GM19438 (cell line): ENCODE data around the gene ETV1.

Experiments used
- ATAC-seq: cut with Tn5 transposase; IDR thresholded peaks from one replicate; pipeline ENCODE4 v1.9.1; 2021; ENCODE audit warnings: low read depth; ENCODE audit not compliant: unreplicated experiment

Gene ETV1

DNA sequence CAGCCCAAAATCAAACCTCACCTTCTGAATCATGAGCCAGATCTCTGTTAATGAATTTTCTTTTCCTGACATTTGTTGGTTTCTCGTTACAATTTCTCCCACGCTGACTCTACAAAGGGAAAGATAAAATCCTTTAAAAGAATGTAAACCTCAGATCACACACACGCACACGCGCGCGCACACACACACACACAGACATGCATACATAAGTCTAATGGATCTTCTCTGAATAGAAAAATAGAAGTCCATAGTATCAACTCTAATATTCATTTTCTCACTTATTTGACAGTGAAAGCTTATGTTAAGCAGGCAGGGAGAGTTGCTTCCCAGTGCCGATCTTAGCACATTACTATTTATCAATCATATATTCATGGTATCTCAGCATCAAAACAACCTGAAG, 1.4 kb downstream of the ETV1 start:
- no peak for ATAC-seq

DNA sequence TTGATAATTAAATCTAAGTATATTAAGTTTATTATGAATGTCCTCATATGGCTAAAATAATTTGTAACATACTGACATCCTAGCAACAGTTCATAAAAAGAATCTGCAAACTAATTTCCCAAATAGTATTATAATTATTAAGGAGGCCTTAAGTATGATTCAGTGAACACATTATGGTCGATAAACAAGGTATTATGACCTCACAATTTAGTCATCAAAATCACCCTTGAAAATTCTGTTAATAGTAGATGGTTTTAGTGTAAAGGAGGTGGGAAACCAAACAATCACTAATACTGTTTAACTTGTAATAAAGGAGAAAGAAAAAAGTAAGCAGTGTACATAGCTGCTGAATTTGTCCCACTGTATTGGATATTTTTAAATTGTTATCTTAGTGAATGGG, 2.1 kb downstream of the ETV1 start:
- no peak for ATAC-seq

DNA sequence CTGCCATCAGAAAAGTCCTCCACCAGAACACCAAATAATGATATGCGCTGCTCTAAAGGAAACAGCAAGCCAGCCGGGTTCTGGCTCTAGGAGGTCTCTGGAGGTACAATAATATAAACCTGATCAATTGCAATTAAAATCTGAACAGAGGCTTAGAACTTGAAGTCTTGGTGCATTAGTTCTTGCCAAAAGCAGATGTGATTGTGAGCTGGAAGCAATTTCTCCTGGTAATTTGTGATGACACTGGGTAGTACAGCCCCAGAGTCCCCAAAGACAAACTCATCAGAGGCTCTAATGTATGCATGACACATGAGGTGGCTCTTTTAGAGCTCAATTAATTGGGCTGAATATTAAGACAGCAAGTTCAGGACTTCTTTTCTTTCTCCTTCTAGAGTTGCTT, 3.3 kb downstream of the ETV1 start:
- no peak for ATAC-seq

DNA sequence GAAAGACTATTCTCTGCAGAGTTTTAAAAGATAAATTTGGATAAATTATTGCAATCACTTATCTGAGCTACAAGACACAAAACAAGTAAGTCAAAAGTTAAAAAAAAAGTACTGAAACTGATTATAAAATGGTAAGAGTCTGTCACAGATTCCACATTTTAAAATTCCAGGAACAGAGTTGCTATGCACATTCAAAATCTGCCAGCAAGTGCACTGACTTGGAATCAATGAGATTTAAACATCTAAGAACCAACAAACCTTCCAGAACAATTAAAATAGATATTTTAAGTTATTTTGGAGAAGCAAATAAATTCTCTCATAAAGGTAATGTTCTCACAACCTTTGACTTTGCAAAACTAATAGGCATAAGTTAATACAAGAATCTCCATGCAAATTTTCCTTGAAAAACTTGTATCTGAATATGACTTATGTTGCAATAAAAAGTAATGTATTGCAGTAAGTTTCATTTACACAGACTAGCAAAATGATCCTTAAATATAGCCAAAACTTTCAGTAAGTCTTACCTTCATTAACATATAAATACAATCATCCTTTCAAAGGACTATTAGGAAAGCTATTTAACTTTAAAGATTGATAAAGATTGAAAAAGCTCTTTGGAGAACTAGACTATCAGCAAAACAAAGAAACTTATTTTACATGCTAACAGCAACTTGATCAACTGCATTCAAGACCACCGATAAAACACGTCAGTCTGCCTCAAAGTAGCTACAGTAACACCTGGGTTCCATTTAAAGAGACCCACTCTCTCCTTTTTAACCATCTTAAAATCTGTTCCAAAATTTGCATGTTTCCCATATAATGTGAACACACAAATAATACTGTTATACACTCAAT, 4.4 kb downstream of the ETV1 start:
- ATAC-seq, result no peak

DNA sequence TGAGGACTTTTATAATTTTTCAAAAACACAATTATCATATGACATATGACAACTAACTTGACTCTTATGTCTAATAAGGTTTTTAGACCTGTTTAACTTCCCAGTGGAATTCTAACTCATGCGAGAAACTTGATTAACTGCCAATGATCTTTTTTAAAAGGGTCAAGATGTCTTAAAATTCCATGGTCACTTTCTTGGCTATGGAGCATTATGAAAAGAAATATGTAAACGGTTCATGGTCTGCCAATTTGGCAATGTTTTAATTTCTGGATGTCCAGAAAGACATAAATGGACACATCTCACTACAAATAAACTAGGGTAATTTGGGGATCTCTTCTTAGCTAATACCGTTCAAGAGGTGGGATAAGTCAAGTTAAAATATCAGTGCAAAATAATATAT, 5.4 kb downstream of the ETV1 start:
- no peak for ATAC-seq

DNA sequence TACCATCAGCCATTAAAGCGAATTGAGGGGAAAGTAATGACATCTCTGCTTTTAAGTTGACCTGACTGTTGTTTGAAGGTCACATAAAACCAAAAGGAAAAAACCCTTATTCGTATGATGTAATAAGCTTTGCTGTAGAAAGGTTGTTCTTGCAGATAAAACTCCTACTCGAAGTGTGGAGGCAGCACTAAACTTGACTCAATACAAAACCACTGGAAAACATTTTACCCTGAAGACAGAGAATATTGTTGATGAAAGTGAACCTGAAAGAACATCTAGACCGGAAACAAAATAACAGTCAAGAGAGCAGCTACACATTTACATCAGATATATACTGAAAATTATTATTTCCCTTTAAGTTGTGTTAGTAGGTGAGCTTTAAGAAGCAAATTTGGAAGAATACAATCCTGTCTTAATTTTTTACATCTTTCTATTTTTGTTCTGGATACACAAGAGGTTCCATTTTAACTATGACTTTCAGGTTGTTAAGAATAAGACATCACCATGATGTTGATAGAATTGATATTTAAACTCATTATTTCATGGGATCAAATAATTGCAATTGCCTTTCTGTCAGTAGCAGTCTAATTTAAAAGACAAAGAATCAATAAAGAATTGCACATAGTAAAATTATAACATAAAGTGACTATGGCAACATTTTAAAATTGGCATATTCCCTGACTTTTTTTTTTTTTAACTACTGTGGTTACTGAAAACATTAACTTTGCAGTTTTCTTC, 6.4 kb downstream of the ETV1 start:
- ATAC-seq, result no peak

DNA sequence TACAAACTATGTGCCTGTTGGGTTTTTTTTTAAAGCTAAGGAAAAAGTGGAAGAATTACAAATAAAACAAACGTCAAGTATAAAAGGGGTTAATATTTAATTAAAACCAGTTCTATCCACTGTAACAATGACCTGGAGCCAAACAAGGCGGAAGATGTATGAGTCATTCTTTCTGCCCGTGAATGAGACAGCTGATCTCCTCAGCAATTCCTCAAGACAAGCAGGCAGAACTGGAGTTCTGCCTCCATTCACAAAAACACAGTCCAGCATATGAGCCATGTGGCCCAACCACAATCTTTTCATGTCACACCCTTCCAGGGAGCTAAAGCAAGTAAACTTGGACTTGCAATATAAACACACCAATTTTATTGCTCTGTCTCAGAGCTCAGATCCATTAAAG, 8.4 kb downstream of the ETV1 start:
- no peak for ATAC-seq

DNA sequence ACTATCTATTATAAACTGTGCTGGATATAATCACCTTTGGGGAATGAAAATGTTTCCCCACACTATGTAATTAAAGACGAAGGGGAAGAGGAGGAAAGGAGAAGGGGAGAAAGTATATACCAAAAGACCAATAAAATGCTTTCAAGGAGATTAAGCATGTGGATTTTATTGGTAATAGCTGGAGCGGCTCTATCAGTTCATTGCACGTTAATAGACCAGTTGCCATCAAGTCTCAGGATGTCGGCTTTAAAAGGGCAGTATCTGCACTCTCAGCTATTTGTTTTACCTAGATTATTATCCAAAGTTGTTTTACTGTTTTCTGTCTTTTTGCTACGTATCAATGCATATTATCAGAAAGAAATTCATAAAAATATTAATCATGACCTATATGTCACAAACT, 9.0 kb downstream of the ETV1 start:
- no peak for ATAC-seq

DNA sequence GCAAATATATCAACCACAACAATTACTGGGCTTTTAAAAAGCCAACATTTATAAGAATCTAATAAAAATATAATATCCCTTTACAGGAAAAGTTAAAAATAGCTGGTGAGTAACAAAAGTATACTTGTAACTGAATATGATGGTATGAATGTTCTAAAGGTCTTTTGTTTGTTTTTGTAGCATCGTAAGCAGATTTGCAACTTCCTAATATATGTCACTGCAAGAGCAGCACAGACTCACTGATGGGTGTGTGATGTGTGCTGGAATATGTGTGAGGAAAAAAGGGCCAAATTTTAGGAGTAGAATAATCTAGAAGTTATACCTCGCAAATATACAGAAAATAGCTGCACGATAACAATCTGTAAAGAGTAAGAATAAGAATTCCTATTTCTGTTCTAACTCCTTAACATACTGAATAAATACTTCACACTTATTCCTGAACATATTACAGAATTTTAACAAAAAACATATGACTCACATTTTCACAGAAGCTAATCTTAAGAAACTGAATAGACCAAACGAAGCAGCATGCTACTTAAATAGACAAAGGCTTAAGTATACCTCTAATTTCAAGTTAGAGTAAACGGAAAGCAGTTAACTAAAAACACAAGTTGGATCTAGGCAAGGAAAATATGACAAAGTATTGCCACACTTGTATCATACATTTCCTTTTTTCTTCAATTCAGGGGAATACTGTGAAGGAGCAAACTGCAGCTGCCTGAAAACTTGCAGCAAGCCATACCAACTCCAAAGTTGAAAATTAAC, 9.6 kb downstream of the ETV1 start:
- ATAC-seq, result no peak

DNA sequence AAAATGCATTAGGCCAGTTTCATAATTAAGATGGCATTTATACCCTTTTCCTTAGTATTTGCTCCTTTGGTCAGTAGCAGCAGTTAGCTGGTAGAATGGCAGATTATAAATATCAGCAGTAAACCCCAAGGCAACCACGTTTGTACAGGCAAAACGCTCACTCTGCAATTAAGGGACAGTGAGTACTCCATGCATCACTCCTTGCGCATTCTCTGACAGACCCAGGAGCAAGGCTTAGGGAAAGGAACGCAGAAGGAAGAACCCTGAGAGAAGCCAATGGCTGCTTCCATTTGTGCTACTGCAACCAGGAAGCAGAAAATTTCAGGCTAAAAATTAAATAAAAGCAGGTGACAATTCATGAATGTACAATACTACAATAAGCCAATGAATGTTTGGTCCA, 12.9 kb downstream of the ETV1 start:
- ATAC-seq, result no peak

DNA sequence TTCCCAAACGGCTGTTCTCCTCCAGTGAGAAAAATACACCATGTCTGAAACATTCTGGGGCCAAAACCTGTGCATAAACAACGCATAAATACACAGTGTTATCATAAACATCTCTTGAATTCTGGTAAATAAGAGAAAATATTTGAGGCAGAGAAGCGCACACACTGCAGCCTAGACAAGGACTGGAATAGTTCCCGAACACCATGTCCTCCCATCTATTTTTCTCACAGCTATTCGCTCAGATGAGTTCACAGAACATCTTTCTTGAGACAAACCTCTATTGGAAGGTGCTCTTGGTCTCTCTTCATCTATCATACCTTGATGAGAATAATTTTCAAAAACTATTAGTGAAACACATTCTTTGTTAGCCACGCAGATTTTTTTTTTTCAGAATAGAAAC, 24.4 kb downstream of the ETV1 start:
- ATAC-seq, result no peak

DNA sequence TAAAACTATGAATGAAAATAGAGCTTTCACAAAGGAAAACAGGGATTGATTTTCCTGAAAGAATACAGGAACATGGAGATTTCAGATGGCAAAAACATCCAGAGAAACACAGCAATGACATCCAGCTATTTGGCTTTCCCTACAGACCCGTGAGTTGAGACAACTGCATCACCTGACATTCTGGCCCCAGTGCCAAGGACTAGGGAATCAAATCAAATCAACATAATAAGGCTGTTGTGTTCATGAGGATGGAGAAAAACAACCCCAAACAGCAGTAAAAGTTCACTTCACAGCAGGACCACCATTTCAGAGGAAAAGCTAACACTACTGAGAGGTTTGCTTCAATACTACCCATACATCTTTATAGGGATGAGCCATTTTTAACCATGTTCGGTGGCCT, 25.5 kb downstream of the ETV1 start:
- no peak for ATAC-seq

DNA sequence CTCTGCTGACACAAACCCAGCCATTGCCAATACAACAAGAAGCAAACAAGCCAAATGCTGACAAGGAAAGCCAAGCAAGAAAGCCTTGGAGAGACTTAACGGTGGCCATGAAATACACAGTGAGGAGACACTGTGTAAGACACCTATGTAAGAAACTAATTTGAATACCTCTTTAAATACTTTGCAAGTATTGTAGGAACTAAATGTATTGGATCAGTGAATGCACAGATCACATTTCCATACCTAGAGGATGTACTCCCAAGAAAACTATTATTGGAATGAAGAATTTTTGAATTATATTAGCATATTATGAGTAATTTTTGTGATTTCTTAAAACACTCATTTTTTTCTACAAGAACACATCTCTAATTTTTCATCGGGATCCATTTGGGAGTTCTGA, 34.0 kb downstream of the ETV1 start:
- ATAC-seq, result no peak

DNA sequence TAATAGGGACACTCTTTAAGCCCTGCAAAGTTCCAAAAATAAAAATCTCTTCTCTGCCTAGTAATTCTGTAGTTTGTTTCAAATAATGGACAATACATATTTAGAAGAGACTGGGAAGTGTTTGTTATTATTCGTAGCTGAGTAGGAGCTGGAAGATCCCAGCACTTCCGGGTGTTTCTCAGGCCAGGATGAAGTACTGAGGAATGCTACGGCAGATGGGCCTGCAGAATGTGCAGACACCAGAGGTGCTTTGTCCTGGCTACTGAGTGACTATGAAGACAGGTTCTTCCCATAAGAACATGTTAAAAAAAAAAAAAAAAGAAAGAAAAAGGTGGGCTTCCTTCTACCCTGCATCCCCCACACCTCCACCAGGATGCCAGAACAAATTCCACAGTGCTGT, 36.1 kb downstream of the ETV1 start:
- ATAC-seq, result no peak

DNA sequence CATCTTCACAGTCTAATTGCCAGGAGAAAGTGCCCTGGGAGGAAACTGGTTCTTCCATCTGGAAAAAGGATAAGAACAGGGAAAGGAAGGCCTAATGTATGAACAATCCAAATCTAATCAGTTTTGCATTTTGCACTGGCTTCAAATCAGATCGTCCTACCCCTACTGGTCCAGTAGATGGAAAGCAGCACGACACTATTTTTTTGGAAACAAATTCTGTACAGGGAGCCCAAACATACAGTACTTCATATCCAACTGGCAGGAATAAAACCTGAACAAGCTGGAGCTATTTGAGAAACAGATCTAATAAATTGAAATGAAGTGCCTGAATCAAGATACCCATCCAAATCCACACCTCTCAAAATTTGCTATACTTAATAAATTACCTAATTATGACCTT, 36.5 kb downstream of the ETV1 start:
- ATAC-seq, result no peak

DNA sequence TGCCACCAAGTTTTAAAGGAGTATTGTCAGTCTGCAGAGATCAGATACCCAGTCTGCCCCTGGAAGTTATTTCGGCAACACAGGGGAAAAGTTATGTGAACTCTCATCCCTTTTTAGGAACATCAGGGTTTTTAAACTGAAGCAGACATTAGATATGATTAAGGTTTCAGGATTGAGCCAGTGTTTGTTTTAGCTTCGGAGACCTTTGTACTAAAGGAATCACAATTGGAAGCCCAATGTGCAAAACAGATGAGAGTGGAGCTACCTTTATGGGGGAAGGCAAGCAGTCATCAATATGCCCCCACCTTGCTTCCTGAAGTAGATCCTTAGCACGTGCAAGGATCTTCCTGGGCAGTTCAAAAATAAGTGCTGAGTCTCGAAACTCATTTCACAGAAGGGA, 39.5 kb downstream of the ETV1 start:
- no peak for ATAC-seq

DNA sequence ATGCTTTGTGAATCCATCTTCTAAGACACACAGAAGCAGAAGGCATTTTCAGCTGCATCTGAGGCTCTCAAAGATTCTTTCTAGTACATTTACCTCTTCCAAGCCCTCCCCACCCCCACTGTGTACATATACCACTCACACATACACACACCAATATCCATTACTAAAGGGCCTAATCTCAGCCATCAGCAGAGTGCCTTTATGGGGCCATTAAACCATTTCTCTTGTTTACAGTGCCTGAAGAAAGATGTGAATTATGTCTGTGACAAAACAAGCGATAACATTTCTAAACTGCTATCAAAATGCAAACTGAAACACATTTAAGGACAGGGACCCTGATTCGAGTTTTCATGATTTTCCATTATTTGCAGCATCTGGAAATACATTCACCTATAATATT, 40.0 kb downstream of the ETV1 start:
- no peak for ATAC-seq

DNA sequence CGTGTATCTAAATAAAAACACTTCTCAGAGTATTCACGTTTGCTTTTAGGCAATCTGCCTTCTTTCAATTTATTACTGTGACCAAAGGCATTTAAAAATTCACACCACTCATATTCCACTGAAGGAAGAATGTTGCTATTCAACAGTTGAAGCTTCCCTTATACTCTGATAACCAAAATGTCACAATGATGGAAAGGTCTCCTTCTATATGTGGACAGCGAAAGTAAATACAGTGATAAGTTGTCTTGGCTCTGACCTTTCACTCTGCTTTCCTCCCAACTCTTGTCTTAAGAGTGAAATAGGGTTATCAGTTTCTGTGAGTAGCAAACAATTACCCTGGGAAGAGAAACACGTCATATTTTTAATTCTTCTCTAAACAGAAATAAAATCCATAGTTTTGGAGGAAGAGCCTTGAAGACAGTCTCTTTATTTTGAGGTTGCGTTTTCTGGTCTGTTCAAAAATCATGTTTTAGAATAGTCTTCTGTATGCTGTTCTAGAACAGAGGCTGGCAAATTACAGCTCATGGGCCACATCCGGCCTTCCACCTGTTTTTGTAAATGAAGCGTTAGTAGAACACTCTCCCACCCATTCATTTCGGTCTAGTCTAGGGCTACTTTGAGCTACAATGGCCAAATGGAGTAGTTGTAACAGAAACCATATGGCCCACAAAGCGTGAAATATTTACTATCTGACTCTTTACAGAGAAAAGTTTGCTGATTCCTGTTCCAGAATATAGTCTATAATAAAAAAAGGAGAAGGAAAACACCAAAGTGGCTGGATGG, 41.3 kb downstream of the ETV1 start:
- ATAC-seq, result no peak

DNA sequence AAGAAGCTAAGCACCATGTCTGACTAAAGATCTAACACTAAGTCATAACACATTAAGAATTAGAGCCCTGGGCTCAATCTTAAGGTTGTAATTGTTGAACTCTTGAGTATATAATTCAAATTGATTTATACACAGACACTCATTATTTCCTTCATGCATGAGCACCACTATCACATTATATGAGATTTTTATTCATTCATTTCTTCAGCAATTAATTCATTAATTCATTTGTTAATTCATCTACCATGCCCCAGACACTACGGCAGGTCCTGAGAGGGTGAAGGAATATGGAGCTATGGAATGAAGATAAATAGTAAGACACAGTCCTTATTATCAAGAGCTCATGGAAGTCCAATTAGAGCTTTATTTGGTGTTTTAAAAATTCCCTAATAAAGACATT, 41.9 kb downstream of the ETV1 start:
- ATAC-seq, result no peak

DNA sequence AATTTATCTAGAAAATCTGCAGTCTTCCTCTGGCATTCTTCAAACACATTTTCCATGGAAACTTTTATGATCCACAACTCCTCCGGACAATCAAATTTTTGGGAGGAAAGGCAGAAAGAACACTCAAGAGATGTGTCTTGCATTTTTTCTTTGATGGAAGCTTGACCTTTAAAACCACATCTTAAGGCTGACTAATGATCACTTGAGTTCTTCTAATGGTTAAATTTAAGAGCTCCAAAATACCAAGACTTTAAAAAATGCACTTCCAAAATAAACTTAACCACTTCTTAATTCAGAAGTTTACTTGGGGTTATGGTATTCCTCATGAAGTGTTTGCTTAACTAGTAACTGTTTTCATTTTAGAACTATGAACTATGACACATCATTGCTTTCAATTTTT, 43.3 kb downstream of the ETV1 start:
- ATAC-seq, result no peak

DNA sequence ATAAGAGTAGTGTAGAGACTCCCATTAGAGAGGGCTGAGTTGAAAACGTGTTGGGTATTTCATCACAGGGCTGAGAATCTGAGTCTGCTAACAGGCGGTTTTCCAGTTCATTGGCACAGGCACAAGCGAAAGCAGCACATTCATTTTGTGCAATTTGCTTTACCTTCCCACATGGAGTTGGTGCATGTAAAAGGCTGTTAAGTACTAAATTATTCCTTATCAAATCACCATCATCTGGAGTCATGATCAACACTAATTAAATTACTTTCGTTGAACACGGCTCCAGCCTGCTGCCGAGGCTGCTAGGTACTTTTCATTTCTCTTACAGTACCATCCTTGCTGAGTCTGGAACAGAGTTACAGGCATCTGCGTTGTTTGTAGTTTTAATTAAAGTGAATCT, 43.8 kb downstream of the ETV1 start:
- no peak for ATAC-seq
